Esophagus (tissue), 2 donors: ENCODE measurements around the gene ECD. TPM values are rescaled to one million over a fixed set of nuclear protein-coding genes. Genes with fewer than 3 reads are reported as not detected.

Experiments
- H3K27ac ChIP-seq, 2 donors: one replicate each; pipeline ENCODE4 v1.5.1; 2013; ENCODE audit warnings: low read depth in 2 of 2, mild to moderate bottlenecking in 2 of 2, inconsistent platforms in 1 of 2, low read length in 1 of 2, moderate library complexity in 1 of 2
- H3K27me3 ChIP-seq, 2 donors: one replicate each; pipeline ENCODE4 v1.6.1; 2013; ENCODE audit warnings: low read length in 2 of 2, control low read depth in 1 of 2, mild to moderate bottlenecking in 1 of 2; ENCODE audit not compliant: insufficient read depth in 2 of 2, control insufficient read depth in 1 of 2
- H3K36me3 ChIP-seq, 2 donors: one replicate each; pipeline ENCODE4 v1.6.1; 2013; ENCODE audit warnings: low read length in 1 of 2; ENCODE audit not compliant: control insufficient read depth in 2 of 2, insufficient read depth in 2 of 2
- H3K4me1 ChIP-seq, 2 donors: one replicate each; pipeline ENCODE4 v1.6.1; 2013; ENCODE audit warnings: low read length in 1 of 2; ENCODE audit not compliant: control insufficient read depth in 2 of 2, insufficient read depth in 2 of 2
- H3K4me3 ChIP-seq, 2 donors: one replicate each; pipeline ENCODE4 v1.5.1; 2013; ENCODE audit warnings: low read length in 2 of 2, mild to moderate bottlenecking in 2 of 2, low read depth in 1 of 2, moderate library complexity in 1 of 2
- H3K9me3 ChIP-seq, 2 donors: one replicate each; pipeline ENCODE4 v1.6.1; 2013; ENCODE audit warnings: mild to moderate bottlenecking in 2 of 2, low read depth in 1 of 2, low read length in 1 of 2, moderate library complexity in 1 of 2; ENCODE audit not compliant: control insufficient read depth in 2 of 2, insufficient read depth in 1 of 2
- WGBS, 2 donors: extraction: QIAGEN DNeasy Blood & Tissue Kit; methylation state at CpG; one replicate each; pipeline ENCODE4 v1.1.7; 2013; 5-methylcytosine and 5-hydroxymethylcytosine counted together
- polyA plus RNA-seq, 2 donors: library from polyadenylated mRNA; stranded (reverse); fragments of 200-250 nt; gene quantifications; one replicate each; pipeline ENCODE4 v1.2.3, GENCODE V29; 2013
- donor health status: healthy with polysubstance abuse.
- donor health status: Bipolar disorder and iron deficiency.

Gene ECD
- polyA plus RNA-seq, 2 donors = 6.7 to 12.7 TPM

DNA sequence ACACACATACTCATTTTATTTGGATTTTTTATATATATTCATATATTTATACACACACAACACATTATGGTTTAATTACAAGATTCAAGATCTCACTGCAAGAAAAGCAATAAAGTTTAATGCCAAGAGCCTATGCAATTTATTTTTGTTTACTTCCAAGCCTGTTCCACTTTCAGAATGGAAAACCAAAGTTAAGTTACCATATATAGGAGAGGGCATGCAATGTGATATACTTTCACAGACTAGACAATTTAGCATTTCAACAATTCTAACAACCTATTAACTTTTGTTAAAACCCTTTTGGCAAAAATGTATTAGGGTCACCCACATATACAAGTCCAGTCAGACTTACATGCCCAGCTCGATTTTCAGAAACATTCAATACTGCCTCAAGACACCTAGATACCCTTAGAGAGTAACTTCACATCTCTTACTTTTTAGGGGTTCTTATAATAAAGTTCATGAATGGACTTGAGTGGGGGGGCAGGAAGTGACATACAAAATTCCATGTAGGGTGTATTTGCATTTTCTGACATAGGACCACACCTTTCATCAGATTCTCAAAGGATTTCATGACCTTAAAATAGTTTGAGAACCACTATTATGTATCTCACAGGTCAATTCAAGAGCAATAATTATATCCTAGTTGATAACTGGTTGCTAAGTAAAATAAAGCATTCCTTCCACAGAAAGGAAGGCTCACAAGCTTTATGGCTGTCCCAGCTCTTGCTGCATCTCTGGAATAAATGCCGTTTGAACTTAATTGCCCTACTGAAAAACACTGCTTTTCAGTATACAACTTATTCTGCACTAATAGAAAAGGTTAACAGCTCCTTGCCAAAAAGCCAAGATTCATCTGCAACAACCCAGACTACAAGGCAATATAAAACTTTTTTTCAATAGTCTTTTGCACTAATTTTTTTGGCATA lies 73.6 kb downstream of the ECD start:
- no peaks in the 10 kb centered on the region for H3K36me3 ChIP-seq
- no peaks in the 10 kb centered on the region for H3K27me3 ChIP-seq
- no peaks in the 10 kb centered on the region for H3K4me1 ChIP-seq
- H3K9me3 ChIP-seq = no peaks in the 10 kb centered on the region
- WGBS, 2 donors = 39 to 44% methylated on average over 2 of the region's 2 CpGs
- H3K27ac ChIP-seq = no peak overlapping the region
- H3K4me3 ChIP-seq = no peak overlapping the region

DNA sequence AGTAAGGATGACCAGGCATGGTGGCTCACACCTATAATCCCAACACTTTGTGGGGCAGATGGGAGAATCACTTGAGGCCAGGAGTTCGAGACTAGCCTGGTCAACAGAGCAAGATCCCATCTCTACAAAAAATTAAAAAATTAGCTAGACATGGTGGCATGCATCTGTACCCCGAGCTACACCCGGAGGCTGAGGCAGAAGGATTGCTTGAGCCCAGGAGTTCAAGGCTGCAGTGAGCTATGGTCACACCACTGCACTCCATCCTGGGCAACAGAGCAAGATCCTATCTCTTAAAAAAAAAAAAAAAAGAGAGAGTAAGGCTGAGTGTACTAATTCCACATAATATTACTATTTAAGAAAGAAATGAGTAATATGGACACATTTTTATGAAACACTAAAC lies 75.0 kb downstream of the ECD start:
- Histone ChIP-seq H3K9me3 (no peaks in the 10 kb centered on the region), H3K27ac (no peak overlapping the region), H3K4me3 (no peak overlapping the region), H3K36me3 (no peaks in the 10 kb centered on the region), H3K27me3 (no peaks in the 10 kb centered on the region), H3K4me1 (no peaks in the 10 kb centered on the region)
- 96 to 98% methylated on average over 3 of the region's 3 CpGs for WGBS, 2 donors

DNA sequence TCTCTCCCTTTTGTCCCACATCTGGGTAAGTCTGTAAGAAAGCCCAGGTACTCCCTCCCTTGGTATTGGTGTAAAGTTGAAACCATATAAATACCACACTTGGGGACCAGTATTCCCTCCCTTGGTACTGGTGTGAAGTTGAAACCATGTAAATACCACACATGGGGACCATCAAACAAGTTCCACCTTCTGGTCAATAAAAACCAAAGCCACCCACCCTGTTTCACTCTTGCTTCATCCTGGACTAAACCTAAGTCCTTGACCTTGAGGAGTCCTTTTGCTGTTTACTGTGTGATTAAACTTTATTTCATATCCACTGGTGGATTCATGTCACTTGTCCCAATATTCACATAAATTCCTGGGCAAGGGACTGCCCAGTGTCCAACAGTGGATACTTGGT lies 79.5 kb downstream of the ECD start:
- Histone ChIP-seq H3K4me3 (no peak overlapping the region), H3K9me3 (no peaks in the 10 kb centered on the region), H3K27me3 (no peaks in the 10 kb centered on the region), H3K4me1 (no peaks in the 10 kb centered on the region), H3K27ac (no peak overlapping the region), H3K36me3 (no peaks in the 10 kb centered on the region)

- Histone ChIP-seq H3K36me3 (no peaks in the 10 kb centered on the region), H3K4me3 (no peak overlapping the region), H3K27ac (no peak overlapping the region), H3K9me3 (no peaks in the 10 kb centered on the region), H3K27me3 (no peaks in the 10 kb centered on the region), H3K4me1 (no peaks in the 10 kb centered on the region)
- 68 to 80% methylated on average over 4 of the region's 4 CpGs for WGBS, 2 donors
These were observed 81.0 kb downstream of the ECD start for GRCh38 chr10:73086816-73087215.

DNA sequence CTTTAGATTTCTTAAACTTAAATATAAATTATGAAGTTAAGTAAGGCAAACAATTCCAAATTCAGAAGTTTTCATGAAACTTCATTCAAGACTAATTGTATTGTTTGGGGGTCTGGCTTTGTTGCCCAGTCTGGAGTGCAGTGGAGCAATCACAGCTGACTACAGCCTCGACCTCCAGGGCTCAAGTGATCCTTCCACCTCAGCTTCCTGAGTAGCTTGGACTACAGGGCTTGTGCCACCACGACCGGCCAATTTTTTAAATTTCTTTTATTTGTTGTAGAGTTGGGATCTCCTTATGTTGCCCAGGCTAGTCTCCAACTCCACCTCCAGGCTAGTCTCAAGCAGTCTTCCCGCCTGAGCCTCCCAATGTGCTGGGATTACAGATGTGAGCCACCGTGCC lies 83.6 kb downstream of the ECD start:
- Histone ChIP-seq H3K36me3 (no peaks in the 10 kb centered on the region), H3K4me1 (no peaks in the 10 kb centered on the region), H3K4me3 (no peak overlapping the region), H3K27me3 (no peaks in the 10 kb centered on the region), H3K27ac (no peak overlapping the region), H3K9me3 (no peaks in the 10 kb centered on the region)
- 91 to 95% methylated on average over 5 of the region's 5 CpGs for WGBS, 2 donors

Other genes with a start within 250 kb of the ECD start
- gene PLA2G12B, start 213.2 kb downstream of the ECD start, polyA plus RNA-seq = not detected
- 1 to 10 TPM; 4.0 to 5.1 TPM for gene P4HA1, start 71.1 kb downstream of the ECD start, polyA plus RNA-seq
- gene NUDT13, start 57.6 kb downstream of the ECD start, polyA plus RNA-seq = 1 to 10 TPM; 1.3 to 1.8 TPM
- gene FAM149B1, start 111 bp upstream of the ECD start, polyA plus RNA-seq = 10 to 100 TPM in 1 of 2 donors, 1 to 10 TPM in 1; 9.4 to 21.7 TPM
- gene DNAJC9, start 79.2 kb upstream of the ECD start, polyA plus RNA-seq = 10 to 100 TPM; 13.7 to 19.0 TPM
- gene MRPS16, start 84.6 kb upstream of the ECD start, polyA plus RNA-seq = 10 to 100 TPM; 41.7 to 60.3 TPM
- 1 to 10 TPM in 1 of 2 donors, under 1 TPM in 1; 0.60 to 1.2 TPM for gene CFAP70, start 190.9 kb upstream of the ECD start, polyA plus RNA-seq
- gene ANXA7, start 246.1 kb upstream of the ECD start, polyA plus RNA-seq = 10 to 100 TPM; 36.7 to 74.4 TPM